ENCODE measurements around the gene COL27A1. TPM values are rescaled to one million over a fixed set of nuclear protein-coding genes. Genes with fewer than 3 reads are reported as not detected.

COL27A1 gene
- total RNA-seq, 1 experiment from 2014 or later, result 12.0 TPM

DNA sequence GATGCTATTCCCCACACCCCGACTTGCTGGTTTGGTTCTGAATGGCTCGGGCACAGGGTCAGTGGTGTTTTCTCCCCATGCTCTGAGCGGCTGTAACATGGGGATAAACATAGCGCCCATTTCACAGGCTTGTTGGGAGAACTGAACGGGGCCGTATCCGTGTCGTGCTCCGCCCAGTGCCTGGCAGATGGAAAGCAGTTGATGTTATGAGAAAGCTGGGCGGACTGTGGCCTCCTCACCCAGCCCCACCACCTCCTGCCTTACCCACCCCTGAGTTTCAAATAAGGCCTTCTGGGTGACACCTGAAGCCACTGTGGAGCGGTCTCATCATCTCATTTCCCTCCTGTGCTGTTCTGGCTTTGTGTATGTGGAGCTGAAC lies 188.8 kb downstream of the COL27A1 start:
- CTCF ChIA-PET, result no interaction called here
- RAD21 ChIA-PET (ENCODE audit: low non-redundant PET in 1 of 2, low total read pairs in 2 of 2, uncharacterized antibody in 2 of 2, unreplicated experiment in 2 of 2), result no interaction called here
- DNase-seq (ENCODE audit: low read depth, low spot score), result no peak
- TF ChIP-seq, protein P1, sequence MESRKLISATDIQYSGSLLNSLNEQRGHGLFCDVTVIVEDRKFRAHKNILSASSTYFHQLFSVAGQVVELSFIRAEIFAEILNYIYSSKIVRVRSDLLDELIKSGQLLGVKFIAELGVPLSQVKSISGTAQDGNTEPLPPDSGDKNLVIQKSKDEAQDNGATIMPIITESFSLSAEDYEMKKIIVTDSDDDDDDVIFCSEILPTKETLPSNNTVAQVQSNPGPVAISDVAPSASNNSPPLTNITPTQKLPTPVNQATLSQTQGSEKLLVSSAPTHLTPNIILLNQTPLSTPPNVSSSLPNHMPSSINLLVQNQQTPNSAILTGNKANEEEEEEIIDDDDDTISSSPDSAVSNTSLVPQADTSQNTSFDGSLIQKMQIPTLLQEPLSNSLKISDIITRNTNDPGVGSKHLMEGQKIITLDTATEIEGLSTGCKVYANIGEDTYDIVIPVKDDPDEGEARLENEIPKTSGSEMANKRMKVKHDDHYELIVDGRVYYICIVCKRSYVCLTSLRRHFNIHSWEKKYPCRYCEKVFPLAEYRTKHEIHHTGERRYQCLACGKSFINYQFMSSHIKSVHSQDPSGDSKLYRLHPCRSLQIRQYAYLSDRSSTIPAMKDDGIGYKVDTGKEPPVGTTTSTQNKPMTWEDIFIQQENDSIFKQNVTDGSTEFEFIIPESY (IDR thresholded peaks at IDR 0.05; ENCODE audit: extremely low read depth, insufficient replicate concordance, low read length), result no peak
- TF ChIP-seq EZH2phosphoT487 (IDR thresholded peaks at IDR 0.05; ENCODE audit: borderline replicate concordance), result no peak
- no peak for TF ChIP-seq CEBPB (IDR thresholded peaks at IDR 0.05; ENCODE audit: low read depth)
- TF ChIP-seq EGR1 (IDR thresholded peaks at IDR 0.05; ENCODE audit: low read depth), result no peak
- TF ChIP-seq FOSL1 (IDR thresholded peaks at IDR 0.05; ENCODE audit: low read depth), result no peak
- no peak for TF ChIP-seq RAD21 (IDR thresholded peaks at IDR 0.05; ENCODE audit: low read depth)
- TF ChIP-seq CBX3 (IDR thresholded peaks at IDR 0.05; ENCODE audit: low read depth), result no peak
- no peak for TF ChIP-seq EZH2 (IDR thresholded peaks at IDR 0.05)
- no peak for TF ChIP-seq POLR2A (IDR thresholded peaks at IDR 0.05; ENCODE audit: borderline replicate concordance, extremely low read depth, insufficient read depth, insufficient read length)
- no peak for TF ChIP-seq SIN3A (IDR thresholded peaks at IDR 0.05; ENCODE audit: low read depth)
- Histone ChIP-seq H3K4me3 (replicated peaks in 1 of 2; ENCODE audit: low read depth in 1 of 2, low read length in 2 of 2) (no peak overlapping the region), H3K9ac (ENCODE audit: low read length) (no peak overlapping the region), H3K27me3 (ENCODE audit: insufficient read depth, low read length) (no peaks in the 10 kb centered on the region), H3K9me2 (ENCODE audit: insufficient read depth) (no peaks in the 10 kb centered on the region), H3K36me3 (ENCODE audit: control insufficient read depth in 1 of 2, insufficient read depth in 2 of 2, low read length in 2 of 2) (peaks cover 0 to 2% of the 10 kb centered on the region in 2 experiments; a peak in 1 of 4 replicates), H3K9me3 (ENCODE audit: control insufficient read depth in 1 of 2, insufficient read depth in 1 of 2, low read depth in 1 of 2, low read length in 2 of 2) (no peaks in the 10 kb centered on the region), H2AFZ (ENCODE audit: low read depth, low read length, poor library complexity, severe bottlenecking) (no peak overlapping the region), H3K4me2 (ENCODE audit: low read length) (no peak overlapping the region), H3K4me1 (ENCODE audit: control insufficient read depth in 1 of 2, insufficient read depth in 2 of 2, low read length in 2 of 2) (peaks cover 8 to 9% of the 10 kb centered on the region in 2 experiments; a peak in 3 of 4 replicates), H3K27ac (ENCODE audit: low read depth, low read length) (no peak overlapping the region), H4K20me1 (ENCODE audit: insufficient read depth) (no peaks in the 10 kb centered on the region), H3K79me2 (ENCODE audit: insufficient read depth, low read length) (no peaks in the 10 kb centered on the region)
- ATAC-seq, result no peak
- POLR2A ChIA-PET, result no interaction called here
- BruUV-seq (replicated peaks), result no TSS peak
- intact Hi-C loops (cut with micrococcal nuclease), result no loop called here

DNA sequence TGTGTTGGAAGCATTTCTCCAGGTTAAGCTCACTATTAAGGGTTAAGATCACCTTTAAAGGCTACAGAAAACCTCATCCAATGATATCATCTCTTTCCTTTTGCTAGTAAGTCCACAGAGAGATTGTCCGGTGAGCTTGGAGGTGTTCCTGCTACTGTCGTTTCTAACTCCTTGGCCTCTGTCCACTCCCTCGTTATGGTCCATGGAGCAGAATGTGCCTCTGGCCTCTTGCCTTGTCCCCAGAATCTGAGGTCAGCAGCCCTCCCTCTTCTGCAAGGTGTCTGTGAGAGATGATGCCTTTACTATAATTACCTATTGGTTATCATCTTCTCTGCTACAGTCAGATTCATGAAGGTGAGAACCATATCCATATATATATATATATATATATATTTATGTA lies 189.4 kb downstream of the COL27A1 start:
- no peak overlapping the region for H2AFZ ChIP-seq (ENCODE audit: low read depth, low read length, poor library complexity, severe bottlenecking)
- ChIA-PET CTCF (no interaction called here), POLR2A (no interaction called here), RAD21 (ENCODE audit: low non-redundant PET in 1 of 2, low total read pairs in 2 of 2, uncharacterized antibody in 2 of 2, unreplicated experiment in 2 of 2) (no interaction called here)
- H3K4me1 ChIP-seq (ENCODE audit: control insufficient read depth in 1 of 2, insufficient read depth in 2 of 2, low read length in 2 of 2), result peaks cover 11 to 14% of the 10 kb centered on the region in 2 experiments; a peak in 3 of 4 replicates
- no peak overlapping the region for H3K4me3 ChIP-seq (replicated peaks in 1 of 2; ENCODE audit: low read depth in 1 of 2, low read length in 2 of 2)
- no peaks in the 10 kb centered on the region for H3K27me3 ChIP-seq (ENCODE audit: insufficient read depth, low read length)
- no TSS peak for BruUV-seq (replicated peaks)
- intact Hi-C loops (cut with micrococcal nuclease), result no loop called here
- H3K79me2 ChIP-seq (ENCODE audit: insufficient read depth, low read length), result no peaks in the 10 kb centered on the region
- no peaks in the 10 kb centered on the region for H4K20me1 ChIP-seq (ENCODE audit: insufficient read depth)
- DNase-seq (ENCODE audit: low read depth, low spot score), result no peak
- peaks cover 0 to 2% of the 10 kb centered on the region in 2 experiments; a peak in 1 of 4 replicates for H3K36me3 ChIP-seq (ENCODE audit: control insufficient read depth in 1 of 2, insufficient read depth in 2 of 2, low read length in 2 of 2)
- H3K9ac ChIP-seq (ENCODE audit: low read length), result no peak overlapping the region
- no peak for ATAC-seq
- H3K9me2 ChIP-seq (ENCODE audit: insufficient read depth), result no peaks in the 10 kb centered on the region
- no peak overlapping the region for H3K27ac ChIP-seq (ENCODE audit: low read depth, low read length)
- H3K9me3 ChIP-seq (ENCODE audit: control insufficient read depth in 1 of 2, insufficient read depth in 1 of 2, low read depth in 1 of 2, low read length in 2 of 2), result no peaks in the 10 kb centered on the region
- no peak overlapping the region for H3K4me2 ChIP-seq (ENCODE audit: low read length)
- TF ChIP-seq, protein P1 (IDR thresholded peaks at IDR 0.05; ENCODE audit: extremely low read depth, insufficient replicate concordance, low read length), result no peak
- TF ChIP-seq, protein P2, sequence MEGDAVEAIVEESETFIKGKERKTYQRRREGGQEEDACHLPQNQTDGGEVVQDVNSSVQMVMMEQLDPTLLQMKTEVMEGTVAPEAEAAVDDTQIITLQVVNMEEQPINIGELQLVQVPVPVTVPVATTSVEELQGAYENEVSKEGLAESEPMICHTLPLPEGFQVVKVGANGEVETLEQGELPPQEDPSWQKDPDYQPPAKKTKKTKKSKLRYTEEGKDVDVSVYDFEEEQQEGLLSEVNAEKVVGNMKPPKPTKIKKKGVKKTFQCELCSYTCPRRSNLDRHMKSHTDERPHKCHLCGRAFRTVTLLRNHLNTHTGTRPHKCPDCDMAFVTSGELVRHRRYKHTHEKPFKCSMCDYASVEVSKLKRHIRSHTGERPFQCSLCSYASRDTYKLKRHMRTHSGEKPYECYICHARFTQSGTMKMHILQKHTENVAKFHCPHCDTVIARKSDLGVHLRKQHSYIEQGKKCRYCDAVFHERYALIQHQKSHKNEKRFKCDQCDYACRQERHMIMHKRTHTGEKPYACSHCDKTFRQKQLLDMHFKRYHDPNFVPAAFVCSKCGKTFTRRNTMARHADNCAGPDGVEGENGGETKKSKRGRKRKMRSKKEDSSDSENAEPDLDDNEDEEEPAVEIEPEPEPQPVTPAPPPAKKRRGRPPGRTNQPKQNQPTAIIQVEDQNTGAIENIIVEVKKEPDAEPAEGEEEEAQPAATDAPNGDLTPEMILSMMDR (IDR thresholded peaks at IDR 0.05 in 2 of 3, conservative IDR thresholded peaks at IDR 0.05 in 1 of 3; ENCODE audit: borderline replicate concordance in 1 of 3, insufficient read depth in 1 of 3, low read depth in 2 of 3, low read length in 2 of 3), result no peak
- TF ChIP-seq CEBPB (IDR thresholded peaks at IDR 0.05; ENCODE audit: low read depth) (no peak), EZH2phosphoT487 (IDR thresholded peaks at IDR 0.05; ENCODE audit: borderline replicate concordance) (no peak), ZNF274 (IDR thresholded peaks at IDR 0.05; ENCODE audit: low read depth, low read length) (no peak)

All from HCT116 (cell line).